ENCODE measurements around the gene KCNK7.

DNA sequence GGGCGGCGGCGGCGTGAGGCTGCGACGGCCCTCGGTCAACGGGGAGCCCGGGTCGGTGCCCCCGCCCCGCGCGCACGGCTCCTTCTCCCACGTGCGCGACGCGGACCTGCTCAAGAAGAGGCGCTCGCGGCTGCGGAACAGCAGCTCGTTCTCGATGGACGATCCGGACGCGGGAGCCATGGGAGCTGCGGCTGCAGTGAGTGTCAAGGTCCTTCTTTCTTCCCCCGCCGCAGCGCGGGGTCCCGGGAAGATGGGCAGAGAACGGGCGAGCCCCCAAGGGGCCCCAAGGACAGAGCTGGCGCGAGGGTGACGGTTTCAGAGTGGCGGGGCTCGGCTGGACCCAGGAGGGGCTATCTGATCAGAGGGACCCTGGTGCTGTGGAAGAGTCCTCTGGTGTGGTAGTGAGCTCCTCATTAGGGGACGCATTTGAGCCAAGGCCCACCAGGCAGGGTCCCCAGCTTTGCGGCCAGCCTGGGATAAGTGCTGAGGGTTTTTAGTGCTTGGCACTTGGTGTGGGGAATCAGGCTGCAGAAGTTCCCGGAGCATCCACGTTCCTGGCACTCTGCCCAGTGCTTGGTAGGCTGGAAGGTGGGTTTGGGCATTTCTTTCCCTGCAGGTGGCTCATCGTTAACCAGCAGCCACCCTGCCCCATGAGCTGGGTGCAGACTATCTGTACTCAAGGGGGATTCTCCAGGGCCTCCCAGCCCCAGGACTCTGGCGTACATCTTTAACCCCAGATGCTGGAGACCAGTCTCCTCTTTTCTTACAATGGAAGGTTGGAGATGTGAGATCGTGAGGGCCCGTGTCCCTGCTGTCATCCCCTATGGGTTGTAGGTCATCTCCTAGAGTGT, 10.0 kb downstream of the KCNK7 start:
- TF ChIP-seq, protein P1, sequence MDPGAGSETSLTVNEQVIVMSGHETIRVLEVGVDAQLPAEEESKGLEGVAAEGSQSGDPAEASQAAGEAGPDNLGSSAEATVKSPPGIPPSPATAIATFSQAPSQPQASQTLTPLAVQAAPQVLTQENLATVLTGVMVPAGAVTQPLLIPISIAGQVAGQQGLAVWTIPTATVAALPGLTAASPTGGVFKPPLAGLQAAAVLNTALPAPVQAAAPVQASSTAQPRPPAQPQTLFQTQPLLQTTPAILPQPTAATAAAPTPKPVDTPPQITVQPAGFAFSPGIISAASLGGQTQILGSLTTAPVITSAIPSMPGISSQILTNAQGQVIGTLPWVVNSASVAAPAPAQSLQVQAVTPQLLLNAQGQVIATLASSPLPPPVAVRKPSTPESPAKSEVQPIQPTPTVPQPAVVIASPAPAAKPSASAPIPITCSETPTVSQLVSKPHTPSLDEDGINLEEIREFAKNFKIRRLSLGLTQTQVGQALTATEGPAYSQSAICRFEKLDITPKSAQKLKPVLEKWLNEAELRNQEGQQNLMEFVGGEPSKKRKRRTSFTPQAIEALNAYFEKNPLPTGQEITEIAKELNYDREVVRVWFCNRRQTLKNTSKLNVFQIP (CRISPR knock-in tag; IDR thresholded peaks at IDR 0.05; ENCODE audit: borderline replicate concordance, low read depth): no peak
- TF ChIP-seq TCF4 (CRISPR knock-in tag; IDR thresholded peaks at IDR 0.05; ENCODE audit: borderline replicate concordance) (no peak), ZFP30 (CRISPR knock-in tag; IDR thresholded peaks at IDR 0.05) (no peak), ZFP3 (CRISPR knock-in tag; IDR thresholded peaks at IDR 0.05) (no peak), SNAI2 (CRISPR knock-in tag; IDR thresholded peaks at IDR 0.05) (no peak), ARNTL (CRISPR knock-in tag; IDR thresholded peaks at IDR 0.05; ENCODE audit: borderline replicate concordance, low read depth) (no peak), GLIS3 (CRISPR knock-in tag; IDR thresholded peaks at IDR 0.05) (no peak), RARB (CRISPR knock-in tag; IDR thresholded peaks at IDR 0.05) (no peak), ZC3H10 (CRISPR knock-in tag; IDR thresholded peaks at IDR 0.05) (no peak)
- TF ChIP-seq, protein P2, sequence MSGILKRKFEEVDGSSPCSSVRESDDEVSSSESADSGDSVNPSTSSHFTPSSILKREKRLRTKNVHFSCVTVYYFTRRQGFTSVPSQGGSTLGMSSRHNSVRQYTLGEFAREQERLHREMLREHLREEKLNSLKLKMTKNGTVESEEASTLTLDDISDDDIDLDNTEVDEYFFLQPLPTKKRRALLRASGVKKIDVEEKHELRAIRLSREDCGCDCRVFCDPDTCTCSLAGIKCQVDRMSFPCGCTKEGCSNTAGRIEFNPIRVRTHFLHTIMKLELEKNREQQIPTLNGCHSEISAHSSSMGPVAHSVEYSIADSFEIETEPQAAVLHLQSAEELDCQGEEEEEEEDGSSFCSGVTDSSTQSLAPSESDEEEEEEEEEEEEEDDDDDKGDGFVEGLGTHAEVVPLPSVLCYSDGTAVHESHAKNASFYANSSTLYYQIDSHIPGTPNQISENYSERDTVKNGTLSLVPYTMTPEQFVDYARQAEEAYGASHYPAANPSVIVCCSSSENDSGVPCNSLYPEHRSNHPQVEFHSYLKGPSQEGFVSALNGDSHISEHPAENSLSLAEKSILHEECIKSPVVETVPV (CRISPR knock-in tag; IDR thresholded peaks at IDR 0.05): no peak
- TF ChIP-seq, protein P3, sequence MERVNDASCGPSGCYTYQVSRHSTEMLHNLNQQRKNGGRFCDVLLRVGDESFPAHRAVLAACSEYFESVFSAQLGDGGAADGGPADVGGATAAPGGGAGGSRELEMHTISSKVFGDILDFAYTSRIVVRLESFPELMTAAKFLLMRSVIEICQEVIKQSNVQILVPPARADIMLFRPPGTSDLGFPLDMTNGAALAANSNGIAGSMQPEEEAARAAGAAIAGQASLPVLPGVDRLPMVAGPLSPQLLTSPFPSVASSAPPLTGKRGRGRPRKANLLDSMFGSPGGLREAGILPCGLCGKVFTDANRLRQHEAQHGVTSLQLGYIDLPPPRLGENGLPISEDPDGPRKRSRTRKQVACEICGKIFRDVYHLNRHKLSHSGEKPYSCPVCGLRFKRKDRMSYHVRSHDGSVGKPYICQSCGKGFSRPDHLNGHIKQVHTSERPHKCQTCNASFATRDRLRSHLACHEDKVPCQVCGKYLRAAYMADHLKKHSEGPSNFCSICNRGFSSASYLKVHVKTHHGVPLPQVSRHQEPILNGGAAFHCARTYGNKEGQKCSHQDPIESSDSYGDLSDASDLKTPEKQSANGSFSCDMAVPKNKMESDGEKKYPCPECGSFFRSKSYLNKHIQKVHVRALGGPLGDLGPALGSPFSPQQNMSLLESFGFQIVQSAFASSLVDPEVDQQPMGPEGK (CRISPR knock-in tag; IDR thresholded peaks at IDR 0.05; ENCODE audit: borderline replicate concordance): no peak
- TF ChIP-seq, protein P4, sequence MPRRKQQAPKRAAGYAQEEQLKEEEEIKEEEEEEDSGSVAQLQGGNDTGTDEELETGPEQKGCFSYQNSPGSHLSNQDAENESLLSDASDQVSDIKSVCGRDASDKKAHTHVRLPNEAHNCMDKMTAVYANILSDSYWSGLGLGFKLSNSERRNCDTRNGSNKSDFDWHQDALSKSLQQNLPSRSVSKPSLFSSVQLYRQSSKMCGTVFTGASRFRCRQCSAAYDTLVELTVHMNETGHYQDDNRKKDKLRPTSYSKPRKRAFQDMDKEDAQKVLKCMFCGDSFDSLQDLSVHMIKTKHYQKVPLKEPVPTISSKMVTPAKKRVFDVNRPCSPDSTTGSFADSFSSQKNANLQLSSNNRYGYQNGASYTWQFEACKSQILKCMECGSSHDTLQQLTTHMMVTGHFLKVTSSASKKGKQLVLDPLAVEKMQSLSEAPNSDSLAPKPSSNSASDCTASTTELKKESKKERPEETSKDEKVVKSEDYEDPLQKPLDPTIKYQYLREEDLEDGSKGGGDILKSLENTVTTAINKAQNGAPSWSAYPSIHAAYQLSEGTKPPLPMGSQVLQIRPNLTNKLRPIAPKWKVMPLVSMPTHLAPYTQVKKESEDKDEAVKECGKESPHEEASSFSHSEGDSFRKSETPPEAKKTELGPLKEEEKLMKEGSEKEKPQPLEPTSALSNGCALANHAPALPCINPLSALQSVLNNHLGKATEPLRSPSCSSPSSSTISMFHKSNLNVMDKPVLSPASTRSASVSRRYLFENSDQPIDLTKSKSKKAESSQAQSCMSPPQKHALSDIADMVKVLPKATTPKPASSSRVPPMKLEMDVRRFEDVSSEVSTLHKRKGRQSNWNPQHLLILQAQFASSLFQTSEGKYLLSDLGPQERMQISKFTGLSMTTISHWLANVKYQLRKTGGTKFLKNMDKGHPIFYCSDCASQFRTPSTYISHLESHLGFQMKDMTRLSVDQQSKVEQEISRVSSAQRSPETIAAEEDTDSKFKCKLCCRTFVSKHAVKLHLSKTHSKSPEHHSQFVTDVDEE (CRISPR knock-in tag; IDR thresholded peaks at IDR 0.05): no peak

Data from SK-N-SH treated with all-trans-retinoic acid at 6 μM for 48 hours (cell line).